Stimulated activated CD8-positive, alpha-beta memory T cell treated with anti-CD3 and anti-CD28 coated beads, Interleukin-15, amount 100 ng/mL, for 48 hours (primary cell): Measurements from ENCODE around the gene LUC7L2.
"Not testable (repeated sequence)": the region's sequence is repeated elsewhere in the genome, so short reads cannot be mapped to it uniquely, and the experiment has no call there.

ENCODE experiments used
- DNase-seq, 2 donors: peaks; one replicate each; pipeline ENCODE4 v3.0.0-alpha.2; 2020; ENCODE audit warnings: low read depth in 2 of 2

LUC7L2 gene

DNA sequence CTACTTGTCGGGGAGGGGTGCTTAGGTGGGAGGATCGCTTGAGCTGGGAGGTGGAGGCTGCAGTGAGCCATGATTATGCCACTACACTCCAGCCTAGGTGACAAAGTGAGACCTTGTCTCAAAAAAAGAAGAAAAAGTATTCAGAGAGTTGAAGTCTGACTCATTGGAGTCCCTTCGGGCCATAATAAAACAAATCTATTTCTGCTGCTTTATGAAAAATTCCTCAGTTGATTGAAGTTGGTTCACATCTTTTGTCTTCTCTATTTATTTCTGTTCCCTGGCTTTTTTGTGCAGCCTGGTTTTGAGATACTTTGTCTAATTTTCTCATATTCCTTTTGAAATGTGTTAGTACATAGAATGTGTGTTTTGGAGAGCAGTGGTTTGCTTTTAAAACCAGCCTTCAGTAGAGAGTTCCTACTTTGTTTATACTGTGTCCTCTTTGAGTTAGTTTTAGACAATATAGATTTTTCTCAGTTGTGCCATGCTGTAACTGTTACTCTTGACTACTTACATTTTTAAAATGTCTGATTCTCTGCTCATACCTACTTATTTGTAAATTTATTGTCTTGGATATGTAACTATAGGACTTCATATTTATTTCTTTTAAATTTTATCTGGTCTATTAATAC lies 36.7 kb downstream of the LUC7L2 start:
- no peak for DNase-seq

DNA sequence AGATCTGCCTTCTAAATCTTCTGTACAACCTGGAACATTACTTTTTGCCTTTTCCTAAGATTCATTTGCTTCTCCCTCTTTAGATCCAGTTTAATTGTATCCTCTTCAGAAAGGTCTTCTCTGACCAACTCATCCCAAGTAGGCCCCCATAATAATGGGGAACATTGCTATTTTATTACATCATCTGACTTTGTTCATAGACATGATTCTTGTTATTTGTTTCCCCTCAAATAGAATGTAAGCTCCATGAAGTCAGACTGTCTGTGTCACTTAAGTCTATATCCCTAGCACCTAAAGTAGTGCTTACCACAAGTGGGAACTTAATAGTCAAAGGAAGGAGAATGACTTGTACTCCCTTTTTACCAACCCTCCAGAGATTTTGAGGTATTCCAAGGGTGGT lies 37.5 kb downstream of the LUC7L2 start:
- DNase-seq, result no peak

DNA sequence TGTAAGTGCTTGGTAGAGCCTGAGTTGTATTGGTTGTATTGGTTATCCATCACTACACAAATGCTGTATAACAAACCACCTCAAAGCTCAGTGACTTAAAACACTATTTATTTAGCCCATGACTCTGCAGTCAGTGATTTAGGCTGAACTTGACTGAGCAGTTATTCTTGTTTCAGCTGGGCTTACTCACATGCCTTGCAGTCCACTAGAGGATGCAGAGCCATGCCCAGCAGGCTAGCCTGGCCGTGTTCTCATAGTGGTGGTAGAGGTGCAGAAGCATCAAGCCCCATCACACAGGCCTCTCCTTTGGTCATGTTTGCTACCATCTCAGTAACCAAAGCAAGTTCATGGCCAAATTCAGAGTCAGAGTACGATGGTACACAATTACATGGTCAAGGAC lies 43.9 kb downstream of the LUC7L2 start:
- DNase-seq, result no peak

DNA sequence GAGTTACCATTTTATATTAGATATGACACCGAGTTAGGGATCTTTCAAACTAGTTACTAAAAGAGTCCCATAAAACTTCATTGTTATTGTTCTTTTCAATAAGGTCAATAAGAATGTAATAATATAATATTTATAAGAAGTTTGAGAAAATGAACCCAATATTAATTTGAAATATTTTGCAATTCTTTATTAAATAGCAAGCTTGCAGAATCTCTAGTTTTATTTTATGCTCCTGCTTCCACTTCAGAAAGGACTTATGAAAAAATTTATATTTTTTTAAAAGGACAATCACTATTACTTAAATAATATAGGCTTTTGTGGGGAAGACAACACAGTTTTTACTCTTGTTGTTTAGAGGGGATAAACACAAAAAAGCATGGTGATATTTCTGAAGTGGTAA lies 47.9 kb downstream of the LUC7L2 start:
- no peak for DNase-seq

DNA sequence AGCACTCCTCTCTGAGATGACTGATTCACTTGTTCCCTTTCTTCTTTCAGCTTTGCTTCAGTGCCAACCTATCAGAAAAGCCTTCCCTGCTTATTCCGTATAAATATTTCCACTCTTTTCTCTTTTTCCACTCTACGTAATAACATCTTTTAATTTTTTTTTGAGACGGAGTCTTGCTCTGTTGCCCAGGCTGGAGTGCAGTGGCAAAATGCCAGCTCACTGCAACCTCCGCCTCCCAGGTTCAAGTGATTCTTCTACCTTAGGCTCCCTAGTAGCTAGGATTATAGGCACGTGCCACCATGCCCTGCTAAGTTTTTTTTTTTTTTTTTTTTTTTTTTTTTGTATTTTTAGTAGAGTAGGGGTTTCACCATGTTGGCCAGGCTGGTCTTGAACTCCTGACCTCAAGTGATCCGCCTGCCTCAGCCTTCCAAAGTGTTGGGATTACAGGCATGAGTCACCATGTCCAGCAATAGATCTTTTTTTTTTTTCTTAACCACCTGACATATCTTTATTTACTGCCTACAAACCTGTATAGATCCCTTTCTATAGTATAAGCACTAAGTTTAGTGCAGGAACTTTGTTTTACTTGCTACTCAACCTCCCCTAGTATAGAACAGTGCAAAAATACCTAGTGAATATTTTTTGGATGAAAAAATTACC lies 55.2 kb downstream of the LUC7L2 start:
- DNase-seq, result not testable (repeated sequence)

DNA sequence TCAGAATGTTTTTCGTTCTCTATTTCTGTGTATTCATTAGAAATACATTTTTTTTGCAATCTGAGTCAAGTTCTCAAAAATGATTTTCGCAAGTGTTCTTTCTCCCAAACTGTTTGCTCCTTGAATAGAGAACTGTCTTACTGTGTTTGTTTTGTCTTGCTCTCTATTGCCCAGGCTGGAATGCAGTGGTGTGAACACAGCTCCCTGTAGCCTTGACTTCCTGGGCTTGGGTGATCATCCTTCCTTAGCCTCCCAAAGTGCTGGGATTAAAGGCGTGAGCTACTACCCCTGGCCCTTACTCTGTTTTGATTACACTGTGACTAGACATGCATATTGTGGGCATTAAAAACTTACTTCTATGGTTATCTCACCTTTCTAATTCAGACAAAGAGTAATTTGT lies 56.7 kb downstream of the LUC7L2 start:
- no peak for DNase-seq

DNA sequence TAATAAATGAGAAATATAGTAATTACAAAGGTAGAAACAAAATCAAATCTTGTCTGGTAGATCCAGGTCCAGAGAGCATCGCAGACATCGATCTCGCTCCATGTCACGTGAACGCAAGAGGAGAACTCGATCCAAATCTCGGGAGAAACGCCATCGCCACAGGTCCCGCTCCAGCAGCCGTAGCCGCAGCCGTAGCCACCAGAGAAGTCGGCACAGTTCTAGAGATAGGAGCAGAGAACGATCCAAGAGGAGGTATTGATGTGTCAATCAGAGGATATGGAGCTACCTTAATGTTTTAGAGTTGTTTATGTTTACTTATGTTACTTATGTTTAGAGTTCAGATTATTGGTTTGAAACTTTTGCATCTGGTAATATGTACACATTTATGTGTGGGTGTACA lies 57.8 kb downstream of the LUC7L2 start:
- no peak for DNase-seq

DNA sequence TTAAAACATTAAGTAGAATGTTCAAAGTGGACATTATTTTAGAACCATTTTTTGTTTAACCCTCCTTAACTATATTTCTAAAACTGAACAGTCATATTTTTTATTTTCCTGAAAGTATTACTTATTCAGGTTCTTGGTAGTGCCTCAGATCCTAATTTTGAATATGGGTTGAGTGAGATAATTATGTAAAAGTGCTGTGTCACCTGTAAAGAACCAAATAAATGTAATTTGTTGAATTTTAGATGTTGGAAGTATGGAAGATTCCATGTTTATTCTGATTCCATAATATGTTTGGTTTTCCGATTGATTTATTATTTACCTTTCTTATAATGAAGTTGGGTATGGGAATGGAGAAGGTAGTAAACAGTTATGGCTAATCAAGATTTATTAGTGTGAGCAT lies 61.4 kb downstream of the LUC7L2 start:
- no peak for DNase-seq

DNA sequence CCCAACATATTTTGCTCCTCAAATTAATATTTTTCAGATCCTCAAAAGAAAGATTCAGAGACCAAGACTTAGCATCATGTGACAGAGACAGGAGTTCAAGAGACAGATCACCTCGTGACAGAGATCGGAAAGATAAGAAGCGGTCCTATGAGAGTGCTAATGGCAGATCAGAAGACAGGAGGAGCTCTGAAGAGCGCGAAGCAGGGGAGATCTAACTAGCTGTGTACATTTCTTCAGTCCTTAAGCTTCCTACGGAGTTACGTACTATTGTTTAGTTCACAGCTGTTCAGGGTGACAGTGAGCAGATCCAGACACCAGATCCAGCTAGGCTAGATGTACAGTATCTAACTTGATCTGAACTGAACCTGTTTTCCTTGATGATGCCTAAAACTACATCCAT lies 62.4 kb downstream of the LUC7L2 start:
- no peak for DNase-seq

DNA sequence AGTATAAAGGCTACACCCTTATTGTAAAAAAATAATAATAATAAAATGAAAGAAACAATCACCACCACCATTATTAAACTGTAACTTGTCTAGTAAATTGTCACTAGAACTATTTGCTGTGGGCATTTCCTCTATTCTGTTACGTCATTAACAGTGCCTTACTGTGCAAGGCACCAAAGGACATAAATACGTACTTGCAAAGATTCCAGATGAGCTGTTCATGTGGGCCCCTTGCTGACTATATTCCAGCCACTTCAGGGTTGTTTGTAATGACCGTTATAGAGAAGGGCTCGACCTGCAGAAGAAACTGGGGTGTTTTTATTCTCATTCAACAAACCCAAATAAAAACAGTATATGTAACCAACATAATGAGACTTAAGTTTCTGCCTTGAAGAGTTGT lies 63.4 kb downstream of the LUC7L2 start:
- no peak for DNase-seq

DNA sequence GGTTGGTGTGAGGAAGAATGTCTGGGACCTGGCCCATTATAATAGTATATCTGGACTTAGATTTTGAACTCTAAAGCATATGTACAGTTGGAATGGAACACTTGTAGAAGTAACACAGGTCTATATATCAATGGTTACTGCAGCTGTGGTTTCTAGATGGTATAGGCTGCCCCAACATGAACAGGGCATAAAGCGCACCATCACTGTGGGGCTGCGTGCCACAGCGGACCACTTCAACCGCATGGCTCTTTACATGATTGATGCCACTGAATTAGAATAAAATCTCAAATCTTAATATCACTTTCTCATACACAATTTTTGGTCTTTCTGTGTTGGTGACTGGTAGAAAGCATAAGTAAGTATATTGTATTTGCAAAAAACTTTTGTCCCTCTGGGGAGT lies 64.3 kb downstream of the LUC7L2 start:
- DNase-seq, result no peak

DNA sequence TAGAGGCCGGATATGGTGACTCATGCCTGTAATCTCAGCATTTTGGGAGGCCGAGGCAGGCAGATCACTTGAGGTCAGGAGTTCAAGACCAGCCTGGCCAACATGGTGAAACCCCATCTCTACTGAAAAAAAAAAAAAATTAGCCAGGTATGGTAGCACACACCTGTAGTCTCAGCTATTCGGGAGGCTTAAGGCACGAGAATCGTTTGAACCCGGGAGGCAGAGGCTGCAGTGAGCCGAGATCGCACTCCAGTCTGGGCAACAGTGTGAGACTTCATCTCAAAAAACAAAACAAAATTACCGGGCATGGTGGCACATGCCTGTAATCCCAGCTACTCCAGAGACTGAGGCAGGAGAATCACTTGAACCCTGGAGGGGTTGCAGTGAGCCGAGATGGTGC lies 66.0 kb downstream of the LUC7L2 start:
- DNase-seq, result not testable (repeated sequence)

DNA sequence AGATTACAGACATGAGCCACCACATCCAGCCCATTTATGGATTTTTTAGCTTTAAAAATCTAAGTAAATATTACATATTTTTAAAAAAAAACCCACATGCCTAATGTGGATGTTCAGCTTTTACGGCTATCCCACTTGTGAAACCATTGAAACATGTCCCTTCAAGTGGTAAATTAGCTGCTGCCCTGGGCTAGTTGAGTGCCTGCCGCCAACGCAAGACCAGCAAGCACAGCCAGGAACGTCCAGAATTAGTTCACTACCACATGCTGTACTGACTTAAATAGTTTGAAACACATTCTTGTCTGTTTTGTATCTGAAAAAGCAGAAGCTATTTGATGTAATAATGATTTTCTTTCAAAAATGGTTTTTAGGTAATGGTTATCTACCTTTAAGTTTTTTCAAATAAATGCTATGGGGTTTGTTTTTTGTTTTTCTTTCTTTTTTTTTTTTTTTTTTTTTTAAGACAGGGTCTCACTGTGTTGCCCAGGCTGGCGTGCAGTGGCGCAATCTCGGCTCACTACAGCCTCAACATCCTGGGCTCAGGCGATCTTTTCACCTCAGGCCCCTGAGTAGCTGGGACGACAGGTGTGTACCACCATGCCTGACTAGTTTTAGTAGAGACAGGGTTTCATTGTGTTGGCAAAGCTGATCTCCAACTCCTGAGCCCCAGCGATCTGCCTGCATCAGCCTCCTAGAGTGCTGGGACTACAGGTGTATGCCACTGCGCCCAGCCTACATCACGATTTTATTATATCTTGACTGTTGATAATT lies 66.7 kb downstream of the LUC7L2 start:
- no peak for DNase-seq

DNA sequence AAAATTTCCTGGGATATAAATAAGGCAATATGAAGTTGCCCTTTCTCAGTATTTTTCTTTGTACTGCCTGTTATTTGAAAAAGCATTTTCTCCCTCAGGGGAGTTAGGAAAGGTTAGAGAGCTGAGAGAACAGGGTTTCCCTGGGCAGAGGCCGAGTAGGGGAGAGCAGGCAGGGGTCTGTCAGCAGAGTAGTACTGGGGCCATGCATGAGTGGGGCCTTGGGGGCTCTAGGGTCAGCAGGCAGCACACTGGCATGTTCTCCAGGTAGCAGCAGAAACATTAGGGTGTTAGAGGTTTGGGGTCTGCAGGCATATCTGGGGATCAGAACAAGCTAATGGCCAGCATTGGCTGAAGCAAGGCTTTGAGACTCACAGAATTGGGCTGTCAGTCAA lies 67.3 kb downstream of the LUC7L2 start:
- no peak for DNase-seq

DNA sequence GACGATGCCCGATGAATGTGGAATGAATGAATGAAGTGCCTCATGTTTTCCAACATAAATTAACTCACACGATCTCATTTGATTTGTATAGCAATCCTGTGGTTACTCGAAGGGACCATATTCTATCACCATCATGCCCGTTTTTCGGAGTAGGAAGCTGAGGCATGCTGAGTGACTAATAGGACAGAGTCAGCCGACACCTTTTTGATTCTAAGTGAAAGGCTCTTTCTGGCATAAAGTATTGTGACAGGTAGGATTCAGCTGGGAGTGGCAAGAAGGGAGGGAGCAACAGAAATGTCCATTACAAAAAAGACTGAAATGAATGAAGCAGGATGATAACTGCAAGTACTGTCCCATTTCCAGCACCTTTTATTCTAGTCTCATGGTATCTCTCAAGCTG lies 68.1 kb downstream of the LUC7L2 start:
- no peak for DNase-seq

DNA sequence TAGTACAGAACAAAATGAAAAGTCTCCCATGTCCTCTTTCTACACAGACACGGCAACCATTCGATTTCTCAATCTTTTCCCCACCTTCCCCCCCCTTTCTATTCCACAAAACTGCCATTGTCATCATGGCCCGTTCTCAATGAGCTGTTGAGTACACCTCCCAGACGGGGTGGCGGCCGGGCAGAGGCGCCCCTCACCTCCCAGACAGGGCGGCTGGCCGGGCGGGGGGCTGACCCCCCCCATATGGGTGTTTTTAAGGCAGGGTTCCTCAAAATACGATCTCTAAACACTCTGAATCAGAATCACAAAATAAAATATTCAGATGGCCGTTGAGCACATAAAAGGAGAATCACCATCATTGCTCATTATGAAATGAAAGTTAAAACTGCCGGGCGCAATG lies 70.0 kb downstream of the LUC7L2 start:
- DNase-seq, result not testable (repeated sequence)

DNA sequence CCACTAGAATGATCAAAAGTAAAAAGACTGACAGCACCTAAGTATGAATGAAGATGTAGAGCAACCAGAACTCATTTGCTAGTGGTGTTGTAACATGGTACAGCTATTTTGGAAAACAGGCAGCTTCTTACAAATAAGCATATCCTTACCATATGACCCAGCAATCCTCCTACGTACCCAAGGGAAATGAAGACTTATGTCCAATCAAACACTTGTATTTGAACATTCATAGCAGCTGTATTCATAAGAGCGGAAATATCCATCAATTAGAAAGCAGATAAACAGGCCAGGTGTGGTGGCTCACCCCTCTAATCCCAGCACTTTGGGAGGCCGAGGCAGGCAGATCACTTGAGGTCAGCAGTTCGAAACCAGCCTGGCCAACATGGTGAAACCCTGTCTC lies 70.7 kb downstream of the LUC7L2 start:
- no peak for DNase-seq

DNA sequence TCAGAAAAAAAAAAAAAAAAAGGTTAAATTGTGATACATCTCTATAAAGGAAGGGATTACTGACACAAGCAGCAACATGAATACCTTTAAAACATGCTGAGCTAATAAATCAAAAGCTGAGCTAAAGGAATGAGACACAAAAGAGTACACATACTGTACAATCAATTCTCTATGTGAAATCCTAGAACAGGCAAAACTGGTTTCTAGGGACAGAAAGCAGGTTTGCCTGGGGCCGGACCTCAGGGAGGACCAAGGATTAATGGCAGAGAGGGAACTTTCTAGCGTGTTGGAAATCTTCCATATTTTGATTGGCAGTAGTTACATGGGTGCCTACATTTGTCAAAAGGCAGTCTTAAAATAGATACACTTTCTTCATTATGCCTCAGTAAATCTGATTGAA lies 71.3 kb downstream of the LUC7L2 start:
- no peak for DNase-seq

DNA sequence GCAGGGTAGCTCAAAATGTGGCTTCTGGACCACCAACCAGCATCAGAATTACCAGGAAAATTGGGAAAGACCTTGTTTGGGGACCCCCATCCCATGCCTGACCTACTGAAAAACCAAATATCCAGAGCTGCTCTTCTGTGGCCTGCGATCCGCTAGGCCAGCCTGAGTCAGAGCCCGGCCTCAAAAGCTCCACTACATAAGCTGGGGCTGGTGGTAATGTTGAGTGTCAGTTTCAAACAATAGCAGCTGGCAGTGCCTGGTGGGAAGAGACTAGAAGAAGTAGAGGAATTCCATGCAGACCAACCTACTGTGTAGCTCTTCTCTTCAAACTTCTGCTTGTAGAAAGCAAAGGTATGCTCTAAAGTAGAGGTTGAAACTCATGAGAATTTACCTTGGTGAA lies 71.8 kb downstream of the LUC7L2 start:
- no peak for DNase-seq

DNA sequence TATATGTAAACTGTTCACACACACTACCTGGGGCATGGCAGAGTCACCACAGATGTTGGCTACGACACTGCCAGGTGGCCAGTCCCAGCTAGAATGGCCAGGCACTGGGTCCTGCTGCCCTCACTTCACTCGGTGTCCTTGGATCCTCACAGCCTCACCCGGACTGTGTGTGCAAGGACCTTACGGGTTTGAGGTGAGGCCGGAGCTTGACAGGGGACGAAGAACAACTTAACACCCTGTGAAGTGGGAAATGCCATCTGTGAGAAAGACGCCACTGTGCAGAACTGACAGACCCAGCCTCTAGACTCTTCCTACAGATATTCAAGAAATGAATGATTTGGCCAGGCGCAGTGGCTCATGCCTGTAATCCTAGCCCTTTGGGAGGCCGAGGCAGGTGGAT lies 77.1 kb downstream of the LUC7L2 start:
- DNase-seq, result no peak

DNA sequence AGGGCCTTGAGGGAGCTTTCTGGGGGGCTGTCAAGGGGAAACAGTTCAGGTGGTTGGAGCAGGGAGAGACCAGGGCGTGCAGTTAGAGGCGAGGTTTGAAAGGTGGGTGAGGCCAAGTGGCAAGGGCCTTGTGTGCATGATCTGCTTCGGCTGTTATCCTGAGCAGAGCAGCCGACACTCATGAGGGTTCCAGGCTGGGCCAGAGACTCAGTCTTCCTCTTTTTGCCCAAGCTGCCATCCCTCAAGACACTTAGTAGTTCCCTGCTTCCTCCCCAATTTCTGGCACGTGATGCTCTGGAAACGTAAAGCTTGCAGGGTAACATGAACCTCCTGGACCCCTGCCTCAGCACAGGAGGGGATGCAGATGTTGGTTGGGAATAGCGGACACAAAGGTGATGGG lies 79.7 kb downstream of the LUC7L2 start:
- no peak for DNase-seq

DNA sequence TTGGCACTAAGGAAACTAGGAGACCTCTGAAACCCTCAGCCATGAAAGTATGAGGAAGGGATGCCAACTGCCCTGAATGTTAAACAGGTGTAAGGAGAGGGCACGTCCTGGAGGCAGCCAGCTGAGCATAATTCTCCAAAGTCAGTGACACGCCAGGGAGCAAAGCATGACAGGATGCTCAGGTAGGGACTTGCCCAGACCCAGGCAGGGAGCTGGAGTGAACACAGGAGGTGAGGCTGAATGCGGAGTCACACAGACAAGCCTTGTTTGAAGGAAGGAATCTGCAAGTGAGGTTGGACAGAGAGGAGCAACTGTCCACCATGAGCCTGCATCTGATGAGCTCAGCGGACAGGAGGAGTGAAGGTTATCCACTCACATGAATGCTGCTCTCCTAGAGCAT lies 82.3 kb downstream of the LUC7L2 start:
- no peak for DNase-seq
